HG03558 (cell line): ENCODE data around the gene VEGFA.

Experiments
- ATAC-seq: cut with Tn5 transposase; IDR thresholded peaks from one replicate; pipeline ENCODE4 v1.9.1; 2021; ENCODE audit warnings: moderate number of reproducible peaks; ENCODE audit not compliant: unreplicated experiment; ENCODE audit errors: extremely low read depth

VEGFA gene

DNA sequence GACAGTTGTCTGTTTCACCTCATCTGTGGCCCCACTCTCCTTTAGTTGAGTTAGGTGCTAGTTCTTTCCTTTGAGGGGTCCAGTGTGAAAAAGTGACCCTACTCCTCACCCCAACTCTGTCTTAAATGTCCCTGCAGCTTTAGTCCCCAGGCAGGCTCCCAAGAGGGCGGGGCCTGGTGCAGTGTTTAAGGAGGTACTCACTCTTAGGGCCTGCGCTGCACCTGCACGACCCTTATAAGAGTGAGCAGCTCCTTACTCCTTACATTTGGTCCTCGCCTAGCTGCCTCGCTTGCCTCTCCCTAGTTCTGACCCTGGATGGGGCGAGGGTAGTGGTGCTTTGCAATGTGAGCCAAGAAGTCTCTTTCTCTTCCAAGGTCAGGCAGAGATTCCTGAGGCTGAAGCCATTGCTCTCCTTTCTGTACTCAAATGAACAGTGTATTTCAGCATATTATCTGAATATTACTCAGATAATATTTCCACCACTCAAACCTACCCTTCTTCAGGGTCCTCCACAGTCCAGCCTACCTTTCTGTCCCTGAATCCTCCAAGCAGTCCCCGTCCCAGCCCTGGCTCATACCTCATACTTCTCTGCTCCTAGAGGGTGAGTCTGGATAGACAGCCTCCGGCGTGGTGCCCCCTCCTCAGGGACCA, 11.9 kb upstream of the VEGFA start:
- no peak for ATAC-seq

DNA sequence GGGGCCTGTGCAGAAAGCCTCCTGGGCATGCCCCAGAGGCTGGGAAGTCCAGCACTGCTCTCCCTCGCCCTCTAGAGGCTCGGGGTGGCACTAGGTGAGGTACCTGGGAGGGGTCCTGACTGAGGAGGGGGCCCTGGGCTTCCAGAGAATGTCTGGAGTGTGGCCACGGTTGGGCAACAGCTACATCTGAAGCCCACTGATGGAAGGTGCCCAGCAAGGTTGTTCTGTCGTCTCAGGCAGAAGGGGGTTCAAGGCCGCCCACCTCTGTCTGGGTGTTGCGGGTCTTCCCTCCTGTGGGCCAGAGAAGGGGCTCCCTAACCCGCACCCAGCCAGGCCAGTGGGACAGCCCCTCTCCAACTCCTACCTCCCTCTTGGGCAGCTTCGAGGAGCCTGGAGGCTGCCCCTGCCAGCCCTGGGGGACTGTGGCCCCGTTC, 11.4 kb upstream of the VEGFA start:
- no peak for ATAC-seq

GRCh38 chr6:43759136-43759906, 10.7 kb upstream of the VEGFA start:
- ATAC-seq, result no peak

DNA sequence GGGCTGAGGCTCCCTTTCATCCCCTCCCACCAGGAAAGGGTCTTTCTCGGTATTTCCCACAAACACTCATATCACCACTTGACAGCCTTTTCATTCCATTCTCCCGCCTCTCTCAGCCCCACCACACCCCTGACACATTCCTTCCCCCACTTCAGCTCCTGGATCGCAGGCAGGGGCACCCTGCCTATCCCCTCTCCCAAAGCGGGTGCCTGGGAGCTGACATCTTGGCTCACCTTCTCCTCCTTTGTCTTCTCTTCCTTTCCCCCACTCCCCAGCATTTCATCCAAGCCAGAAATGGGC, 10.2 kb upstream of the VEGFA start:
- ATAC-seq, result no peak

DNA sequence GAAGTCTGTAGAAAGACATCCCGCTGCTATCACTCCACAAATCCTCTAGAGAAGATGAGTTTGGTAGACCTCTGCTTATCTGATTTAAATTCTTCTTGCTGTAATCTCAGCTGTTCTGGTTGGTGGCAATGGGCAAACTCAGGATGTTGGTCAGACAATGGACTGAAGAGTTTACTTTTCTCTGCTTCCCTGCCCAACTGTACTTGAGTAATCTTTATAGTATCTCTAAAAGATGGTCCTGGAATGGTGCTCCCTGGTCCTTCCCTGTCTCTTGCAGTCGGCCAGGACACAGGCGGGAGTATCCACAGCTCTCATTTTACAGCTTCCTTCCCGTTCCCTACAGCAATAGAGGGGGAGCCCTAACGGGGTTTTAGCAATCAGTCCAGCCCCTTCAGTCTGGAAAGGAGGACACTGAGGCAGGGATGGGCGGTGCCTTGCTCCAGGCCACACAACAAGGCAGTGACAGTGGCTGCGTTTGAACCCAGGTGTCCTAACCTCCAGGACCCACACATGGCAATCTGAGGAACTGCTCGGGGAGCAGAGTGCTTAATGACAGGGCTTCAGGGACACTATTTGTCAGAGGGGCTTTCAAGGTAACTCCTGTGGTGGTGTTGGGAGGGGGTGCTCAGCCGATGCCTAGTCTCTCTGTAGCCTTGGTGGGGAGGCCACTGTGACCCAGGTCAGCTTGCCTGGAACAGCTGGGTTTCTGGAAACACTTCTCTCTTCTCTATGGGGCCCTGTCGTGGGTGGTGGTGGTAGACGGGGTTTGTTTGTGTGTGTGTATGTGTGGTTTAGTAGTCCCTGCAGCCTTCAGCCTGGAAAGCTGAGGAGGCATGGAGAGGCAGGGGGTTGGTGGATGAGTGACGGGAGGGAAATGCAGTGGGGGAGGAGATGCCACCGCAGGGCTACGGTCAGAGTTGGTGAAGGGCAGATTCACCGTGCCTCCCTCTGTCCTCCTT, 9.5 kb upstream of the VEGFA start:
- no peak for ATAC-seq

DNA sequence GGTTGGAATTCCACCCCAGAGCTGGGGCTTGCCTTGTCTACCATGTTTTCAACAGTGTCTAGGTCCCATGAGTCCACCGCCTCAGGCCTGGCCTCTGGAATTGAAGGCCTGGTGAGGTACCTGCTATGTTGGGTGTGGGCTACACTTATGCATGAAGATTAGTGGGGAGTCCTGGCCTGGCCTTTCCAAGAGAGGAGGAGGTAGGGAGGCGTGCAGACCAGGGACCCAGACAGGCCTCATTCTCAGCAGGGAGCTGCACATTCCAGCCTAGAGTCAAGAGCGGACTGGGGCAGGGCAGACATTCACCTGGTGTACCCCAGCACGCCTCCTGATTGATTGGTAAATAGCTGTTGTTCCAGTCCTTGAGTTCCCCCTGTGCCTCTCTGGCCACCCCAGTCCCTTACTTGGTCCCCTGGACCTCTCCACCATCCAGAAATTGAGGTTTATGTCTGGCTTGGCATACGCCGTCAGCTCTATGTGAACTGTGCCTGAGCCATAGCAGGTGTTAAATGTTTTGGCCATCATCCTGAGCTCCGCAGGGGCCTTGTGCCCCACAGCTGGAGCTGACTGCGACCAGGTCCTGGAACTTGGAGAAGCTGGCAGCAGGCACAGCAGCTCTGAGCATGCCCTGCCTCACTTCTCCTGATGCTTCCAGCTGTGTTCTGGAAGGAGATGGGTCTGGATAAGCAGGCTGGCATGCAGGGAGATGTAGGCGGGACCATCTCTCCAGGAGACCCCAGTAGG, 8.2 kb upstream of the VEGFA start:
- ATAC-seq, result no peak

- ATAC-seq, result no peak
Observed at GRCh38 chr6:43762410-43762768, 7.6 kb upstream of the VEGFA start.

DNA sequence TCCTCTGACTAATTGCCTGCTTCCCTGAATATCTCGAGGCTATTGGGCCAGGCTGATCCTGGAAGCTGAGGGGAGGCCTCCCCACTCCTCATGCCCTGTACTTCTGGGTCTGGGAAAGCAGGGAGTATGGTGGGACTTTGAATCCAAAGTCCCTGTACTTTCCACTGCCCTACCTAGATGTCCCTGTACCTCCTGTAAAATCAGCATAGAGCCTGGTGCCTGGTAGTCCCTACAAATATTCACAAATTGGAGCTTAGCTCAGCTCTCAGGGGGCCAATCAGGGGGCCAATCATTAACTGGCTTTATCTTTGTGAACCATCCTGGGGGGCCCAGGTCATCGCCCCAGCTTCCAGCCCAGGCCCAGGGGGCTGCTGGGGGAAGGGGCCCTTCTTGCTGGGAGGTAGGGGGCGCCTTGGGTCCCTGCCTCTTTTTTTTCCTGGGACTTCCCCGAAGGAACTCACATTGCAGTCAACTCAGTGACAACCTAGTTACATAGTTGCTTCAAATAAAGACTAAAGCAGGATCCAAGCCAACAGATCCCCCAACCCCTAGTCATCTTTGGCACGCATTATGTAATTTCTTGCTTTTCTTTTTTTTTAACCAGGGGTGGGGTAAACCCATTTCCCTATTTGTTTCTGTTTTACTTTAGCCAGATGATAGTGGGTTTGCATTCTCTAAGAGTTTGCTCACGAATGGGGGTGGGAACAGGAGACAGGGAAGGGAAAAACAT, 6.9 kb upstream of the VEGFA start:
- ATAC-seq, result no peak

DNA sequence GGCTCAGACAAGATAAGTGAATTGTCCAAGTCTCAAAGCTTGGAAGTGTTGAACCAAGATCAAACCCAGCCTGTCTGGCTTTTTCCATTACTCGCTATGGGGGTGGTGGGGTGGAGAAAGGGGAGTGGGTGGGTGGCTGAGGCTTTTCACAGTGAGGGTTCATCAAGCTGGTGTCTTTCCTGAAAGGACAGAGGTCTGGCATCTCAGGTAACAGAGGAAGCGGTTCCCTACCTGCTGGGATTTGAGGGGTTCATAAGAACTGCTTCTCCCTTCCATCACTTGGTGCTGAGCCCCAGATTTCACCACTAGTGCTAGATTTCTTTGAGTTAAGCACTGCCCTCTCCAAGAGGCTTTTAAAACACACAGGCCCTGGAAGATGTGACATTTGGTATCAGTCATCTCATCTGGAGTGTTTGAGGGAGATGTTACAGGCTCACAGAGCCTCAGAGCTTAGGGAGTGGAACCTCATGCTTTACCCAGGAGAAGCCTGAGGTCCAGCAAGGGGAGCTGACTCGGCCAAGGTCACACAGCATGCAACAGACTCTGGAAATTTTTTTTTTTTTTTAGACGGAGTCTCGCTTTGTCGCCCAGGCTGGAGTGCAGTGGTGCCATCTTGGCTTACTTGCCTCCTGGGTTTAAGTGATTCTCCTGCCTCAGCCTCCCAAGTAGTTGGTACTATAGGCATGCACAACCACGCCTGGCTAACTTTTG, 6.0 kb upstream of the VEGFA start:
- no peak for ATAC-seq

DNA sequence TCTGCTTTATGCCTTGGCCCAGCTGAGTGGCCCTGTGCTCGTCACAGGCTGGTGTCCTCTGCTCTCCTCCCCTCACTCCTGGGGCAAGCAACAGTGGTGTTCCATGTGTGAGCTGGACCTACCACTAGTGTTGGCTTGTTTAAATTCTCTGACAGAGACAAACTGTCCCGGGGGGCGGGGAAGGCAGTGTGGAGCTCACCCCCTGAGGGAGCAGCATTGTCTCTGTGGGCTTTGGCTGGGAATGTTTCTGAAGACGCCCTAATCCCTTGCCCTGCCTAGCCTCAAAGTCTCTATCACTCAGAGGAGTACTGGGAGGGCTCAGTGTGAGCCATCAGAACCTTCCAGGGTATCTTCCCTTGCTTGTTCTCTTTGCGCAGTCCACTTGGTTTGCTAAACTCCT, 5.2 kb upstream of the VEGFA start:
- ATAC-seq, result no peak

DNA sequence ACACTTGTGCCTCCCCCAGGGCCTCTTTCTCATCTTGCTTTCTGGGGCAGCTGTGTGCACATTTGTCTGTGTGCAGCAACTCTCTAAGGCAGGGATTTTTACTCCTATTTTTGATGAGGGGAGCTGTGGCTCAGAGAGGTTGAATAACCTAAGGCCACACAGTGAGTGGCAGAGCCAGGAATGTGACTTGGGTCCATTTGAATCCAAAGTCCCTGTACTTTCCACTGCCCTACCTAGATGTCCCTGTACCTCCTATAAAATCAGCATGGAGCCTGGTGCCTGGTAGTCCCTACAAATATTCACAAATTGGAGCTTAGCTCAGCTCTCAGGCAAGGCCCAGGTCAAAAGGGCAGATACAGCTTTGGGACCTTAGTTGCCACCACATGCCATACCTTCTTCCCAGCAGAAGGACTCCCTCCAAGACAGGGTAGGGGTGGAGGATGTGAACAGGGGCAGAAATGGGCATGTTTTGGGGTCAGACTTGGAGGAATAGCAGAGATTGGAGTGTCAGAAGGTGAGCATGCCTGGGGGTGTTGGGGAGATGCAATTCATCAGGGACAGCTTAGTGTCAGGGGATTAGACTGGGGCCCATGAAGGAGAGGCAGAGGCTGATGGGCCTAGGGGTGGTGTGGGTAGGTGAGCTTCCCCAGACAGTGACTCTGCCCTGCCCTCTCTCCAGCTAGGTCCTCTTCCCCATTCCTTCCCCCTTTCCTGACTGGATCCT, 4.1 kb upstream of the VEGFA start:
- no peak for ATAC-seq

DNA sequence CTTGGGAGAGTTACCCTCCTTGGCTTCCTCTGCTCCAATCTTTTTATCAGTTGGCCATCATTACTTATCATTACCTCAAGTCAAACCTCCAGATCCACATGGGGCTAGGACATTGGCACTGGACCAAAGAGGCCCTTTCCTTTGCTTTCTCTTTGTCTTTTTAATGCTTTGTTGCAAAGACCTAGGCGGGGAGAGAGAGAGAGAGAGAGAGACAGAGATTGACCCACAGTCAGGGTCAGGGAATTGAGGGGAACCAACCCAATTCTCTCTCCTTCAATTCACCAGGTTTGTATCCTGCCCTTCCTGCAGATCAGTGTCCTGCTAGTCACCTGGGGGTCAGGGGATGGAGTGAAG, 3.5 kb upstream of the VEGFA start:
- ATAC-seq, result no peak

DNA sequence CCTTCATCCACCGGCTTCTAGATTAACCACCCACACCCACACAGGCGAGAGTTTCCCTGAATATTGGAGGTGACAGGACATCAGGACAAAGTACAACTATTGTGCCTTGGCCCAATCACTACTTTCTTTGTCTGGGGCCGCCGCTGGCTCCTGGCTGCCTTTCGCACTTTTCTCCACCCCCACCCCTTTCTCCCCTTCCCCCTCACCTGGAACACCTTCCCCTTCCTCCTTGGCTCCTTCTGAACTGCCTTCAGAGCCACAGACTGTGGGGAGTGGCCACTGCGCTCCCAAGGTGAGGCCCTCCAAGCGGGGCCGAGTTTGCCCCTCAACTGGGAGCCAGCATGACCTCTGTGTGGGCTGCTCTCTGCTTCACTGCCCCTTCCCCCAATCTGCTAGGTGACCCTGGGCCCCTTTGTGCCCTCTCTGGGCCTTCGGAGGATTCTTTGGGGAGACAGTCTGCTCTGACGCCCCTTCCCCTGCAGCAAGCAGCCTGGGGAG, 3.0 kb upstream of the VEGFA start:
- no peak for ATAC-seq

- no peak for ATAC-seq
Observed at GRCh38 chr6:43767553-43768505, 2.2 kb upstream of the VEGFA start.

- no peak for ATAC-seq
Observed at GRCh38 chr6:43768506-43768860, 1.5 kb upstream of the VEGFA start.

GRCh38 chr6:43768983-43769525, 957 bp upstream of the VEGFA start:
- ATAC-seq, result no peak
